Effector CD8-positive, alpha-beta T cell (primary cell): Measurements from ENCODE around the gene MARVELD2.
"Not testable (repeated sequence)": the region's sequence is repeated elsewhere in the genome, so short reads cannot be mapped to it uniquely, and the experiment has no call there.

ENCODE experiments used
- DNase-seq: peaks from one replicate; lab custom pipeline; 2025; lab: John Stamatoyannopoulos, UW

The MARVELD2 gene

DNA sequence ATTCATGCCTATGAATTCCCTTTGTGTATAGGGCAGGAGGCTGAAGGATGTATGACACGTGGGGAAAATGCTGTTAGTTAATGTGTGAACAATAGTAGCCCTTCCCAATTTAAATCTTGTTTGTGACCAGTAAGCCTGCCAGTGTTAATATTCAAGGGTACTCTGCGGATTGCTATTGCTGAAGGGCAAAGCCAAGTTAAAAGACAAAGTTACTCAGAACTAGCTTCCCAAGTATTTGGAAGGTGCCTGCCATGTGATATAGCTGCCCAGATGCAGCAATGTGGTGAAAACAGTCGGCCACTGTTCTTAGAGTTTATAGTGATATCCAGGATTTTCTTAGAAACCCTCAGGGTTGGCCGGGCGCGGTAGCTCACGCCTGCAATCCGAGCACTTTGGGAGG is 34.6 kb downstream of the MARVELD2 start:
- DNase-seq = no peak

DNA sequence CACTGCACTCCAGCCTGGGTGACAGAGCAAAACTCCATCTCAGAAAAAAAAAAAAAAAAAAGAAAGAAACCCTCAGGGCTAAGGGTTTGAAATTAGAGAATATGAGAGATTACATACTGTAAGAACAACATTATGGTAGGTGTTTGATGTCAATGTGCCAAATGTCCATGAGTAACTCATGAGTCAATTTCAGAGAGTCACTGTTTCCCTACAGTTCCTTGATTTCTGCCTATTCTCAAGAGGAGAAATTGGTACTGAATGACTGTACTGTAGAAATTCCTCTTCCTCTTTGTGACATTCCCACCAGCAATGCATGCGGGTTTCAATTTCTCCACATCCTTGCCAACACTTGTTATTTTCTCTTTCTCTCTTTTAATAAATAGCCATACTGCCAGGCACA is 35.2 kb downstream of the MARVELD2 start:
- DNase-seq = no peak

DNA sequence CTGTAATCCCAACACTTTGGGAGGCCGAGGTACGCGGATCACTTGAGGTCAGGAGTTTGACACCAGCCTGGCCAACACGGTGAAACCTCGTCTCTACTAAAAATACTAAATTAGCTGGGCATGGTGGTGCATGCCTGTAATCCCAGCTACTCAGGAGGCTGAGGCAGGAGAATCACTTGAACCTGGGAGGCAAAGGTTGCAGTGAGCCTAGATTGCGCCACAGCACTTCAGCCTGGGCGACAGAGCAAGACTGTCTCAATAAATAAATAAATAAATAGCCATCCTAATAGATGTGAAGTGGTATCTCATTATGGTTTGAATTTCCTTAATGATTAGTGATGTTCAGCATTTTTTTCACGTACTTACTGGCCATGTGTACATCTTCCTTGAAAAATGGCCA is 35.6 kb downstream of the MARVELD2 start:
- not testable (repeated sequence) for DNase-seq

DNA sequence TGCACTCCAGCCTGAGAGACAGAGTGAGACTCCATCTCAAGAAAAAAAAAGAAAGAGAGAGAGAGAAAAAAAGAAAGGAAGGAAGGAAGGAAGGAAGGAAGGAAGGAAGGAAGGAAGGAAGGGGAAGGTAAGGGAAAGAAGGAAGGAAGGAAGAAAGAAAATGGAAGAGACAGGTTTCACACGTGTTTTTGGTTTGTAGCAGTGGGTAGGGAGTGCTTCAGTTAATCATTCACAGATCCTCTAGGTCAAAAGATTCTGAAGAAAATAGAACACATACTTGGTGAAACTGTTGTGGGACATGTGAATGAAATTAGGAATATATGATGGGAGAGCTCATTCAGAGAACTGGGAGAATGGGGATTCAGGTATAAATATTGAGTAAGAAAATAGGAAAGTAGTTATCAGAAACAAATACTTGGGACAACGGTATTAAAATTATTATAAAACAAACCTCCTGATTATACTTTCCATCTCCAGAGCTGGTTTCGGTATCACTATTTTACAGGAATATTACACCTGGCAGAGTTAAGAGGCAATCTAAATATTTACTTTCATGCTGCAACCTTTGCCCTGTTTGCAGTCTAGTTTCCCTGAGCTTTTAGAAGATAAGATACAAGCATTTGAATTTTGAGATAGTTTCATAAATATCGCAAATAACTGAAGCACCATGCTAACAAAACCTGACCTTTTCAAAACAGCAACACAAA is 37.2 kb downstream of the MARVELD2 start:
- no peak for DNase-seq

DNA sequence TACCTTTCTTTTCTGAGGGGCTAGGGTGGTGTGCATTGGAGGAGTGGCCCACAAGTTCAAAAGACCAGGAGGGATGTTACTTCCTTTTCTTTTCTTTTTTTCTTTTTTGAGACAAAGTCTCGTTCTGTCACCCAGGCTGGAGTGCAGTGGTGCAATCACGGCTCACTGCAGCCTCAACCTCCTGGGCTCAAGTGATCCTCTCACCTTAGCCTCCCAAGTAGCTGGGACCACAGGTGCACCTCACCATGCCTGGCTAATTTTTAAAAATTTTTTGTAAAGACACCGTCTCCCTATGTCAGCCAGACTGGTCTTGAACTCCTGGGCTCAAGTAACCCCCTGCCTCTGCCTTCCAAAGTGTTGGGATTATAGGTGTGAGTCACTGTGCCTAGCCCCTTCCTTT is 38.6 kb downstream of the MARVELD2 start:
- DNase-seq = not testable (repeated sequence)

- no peak for DNase-seq
These were observed 39.7 kb downstream of the MARVELD2 start for GRCh38 chr5:69454460-69455249.

DNA sequence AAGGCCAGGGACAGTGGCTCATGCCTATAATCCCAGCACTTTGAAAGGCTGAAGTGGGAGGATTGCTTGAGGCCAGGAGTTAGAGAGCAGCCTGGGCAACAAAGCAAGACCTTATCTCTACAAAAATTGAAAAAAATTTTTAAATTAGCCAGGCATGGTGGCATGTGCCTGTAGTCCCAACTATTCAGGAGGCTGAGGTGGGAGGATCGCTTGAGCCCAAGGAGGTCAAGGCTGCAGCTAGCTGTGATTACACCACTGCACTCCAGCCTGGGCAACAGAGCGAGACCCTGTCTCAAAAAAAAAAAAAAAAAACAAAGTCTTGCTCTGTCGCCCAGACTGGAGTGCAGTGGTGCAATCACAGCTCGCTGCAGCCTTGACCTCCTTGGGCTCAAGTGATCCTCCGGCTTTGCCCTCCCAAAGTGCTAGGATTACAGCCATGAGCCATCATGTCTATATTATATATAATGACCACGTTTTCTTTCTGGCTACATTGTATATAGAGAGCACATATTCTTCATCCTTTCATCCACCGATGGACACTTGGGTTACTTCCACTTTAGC is 40.6 kb downstream of the MARVELD2 start:
- DNase-seq = not testable (repeated sequence)

GRCh38 chr5:69462170-69462569 is 47.3 kb downstream of the MARVELD2 start:
- no peak for DNase-seq

DNA sequence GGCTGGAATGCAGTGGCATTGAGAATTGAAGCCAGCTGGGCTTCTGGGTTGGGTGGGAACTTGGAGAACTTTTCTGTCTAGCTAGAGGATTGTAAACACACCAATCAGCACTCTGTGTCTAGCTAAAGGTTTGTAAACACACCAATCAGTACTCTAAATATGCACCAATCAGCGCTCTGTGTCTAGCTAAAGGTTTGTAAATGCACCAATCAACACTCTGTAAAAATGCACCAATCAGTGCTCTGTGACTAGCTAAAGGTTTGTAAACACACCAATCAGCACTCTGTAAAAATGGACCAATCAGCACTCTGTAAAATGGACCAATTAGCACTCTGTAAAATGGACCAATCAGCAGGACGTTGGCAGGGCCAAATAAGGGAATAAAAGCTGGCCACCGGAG is 51.5 kb downstream of the MARVELD2 start:
- not testable (repeated sequence) for DNase-seq

DNA sequence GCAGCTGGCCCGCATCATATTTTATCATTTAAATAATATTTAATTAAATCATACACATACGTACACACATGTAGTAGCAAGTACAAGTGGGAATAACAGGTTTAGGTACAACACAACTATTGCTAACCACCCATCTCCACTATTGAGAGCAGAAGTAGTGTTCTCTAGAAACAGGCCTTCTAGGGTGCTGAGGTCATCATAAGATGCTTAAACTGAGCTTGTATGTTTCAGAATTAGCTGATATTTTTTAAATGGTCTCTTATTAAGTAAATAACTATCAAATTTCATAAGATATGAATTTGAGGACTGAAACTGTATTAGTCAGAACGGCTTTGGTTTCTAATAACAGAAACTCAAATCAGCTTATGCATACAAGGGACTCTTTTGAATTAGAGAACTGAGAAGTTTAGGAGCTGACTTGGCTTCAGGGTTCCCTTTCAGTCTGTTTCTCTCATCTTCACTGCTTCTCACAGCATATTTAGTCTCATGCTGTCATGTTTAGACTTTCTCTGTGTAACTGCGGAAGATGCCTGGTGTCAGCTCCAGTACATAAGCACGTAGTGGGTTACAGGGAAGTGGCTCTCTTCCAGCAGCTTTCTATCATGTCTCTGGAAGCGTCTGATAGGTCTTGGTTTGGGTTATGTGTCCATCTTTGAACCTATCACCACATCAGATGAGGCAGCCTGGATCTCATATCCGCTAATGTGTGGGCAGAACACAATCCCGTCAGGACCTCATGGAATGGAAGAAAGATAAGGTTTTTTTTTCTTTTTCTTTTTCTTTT is 52.7 kb downstream of the MARVELD2 start:
- DNase-seq = no peak

- no peak for DNase-seq
These were observed 53.7 kb downstream of the MARVELD2 start for GRCh38 chr5:69468631-69469030.

DNA sequence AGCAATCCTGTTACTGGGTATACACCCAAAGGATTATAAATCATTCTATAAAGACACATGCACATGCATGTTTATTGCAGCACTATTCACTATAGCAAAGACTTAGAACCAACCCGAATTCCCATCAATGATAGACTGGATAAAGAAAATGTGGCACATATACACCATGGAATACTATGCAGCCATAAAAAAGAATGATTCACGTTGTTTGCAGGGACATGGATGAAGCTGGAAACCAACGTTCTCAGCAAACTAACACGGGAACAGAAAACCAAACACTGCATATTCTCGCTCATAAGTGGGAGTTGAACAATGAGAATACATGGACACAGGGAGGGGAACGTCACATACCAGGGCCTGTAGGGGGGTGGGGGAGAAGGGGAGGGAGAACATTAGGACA is 56.6 kb downstream of the MARVELD2 start:
- not testable (repeated sequence) for DNase-seq

GRCh38 chr5:69472535-69473143 is 57.7 kb downstream of the MARVELD2 start:
- DNase-seq = not testable (repeated sequence)

DNA sequence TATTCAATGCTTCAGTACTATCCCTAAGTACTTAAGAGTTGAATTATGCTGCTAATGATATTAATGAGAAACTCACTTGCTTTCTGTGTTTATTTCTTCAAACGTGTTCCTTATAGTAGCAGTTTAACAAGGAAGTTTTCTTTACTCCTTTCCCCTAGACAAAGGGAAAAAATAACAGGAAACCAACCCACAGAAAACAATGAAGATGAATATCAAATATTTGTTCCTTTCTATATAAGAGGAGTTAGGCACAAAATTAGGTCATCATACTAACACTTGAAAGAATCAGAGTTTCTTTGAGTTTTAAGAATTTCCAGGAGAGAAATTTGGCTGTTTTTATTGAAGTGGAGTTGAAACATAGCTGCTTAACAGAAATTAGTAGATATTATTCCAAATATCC is 62.3 kb downstream of the MARVELD2 start:
- DNase-seq = no peak

DNA sequence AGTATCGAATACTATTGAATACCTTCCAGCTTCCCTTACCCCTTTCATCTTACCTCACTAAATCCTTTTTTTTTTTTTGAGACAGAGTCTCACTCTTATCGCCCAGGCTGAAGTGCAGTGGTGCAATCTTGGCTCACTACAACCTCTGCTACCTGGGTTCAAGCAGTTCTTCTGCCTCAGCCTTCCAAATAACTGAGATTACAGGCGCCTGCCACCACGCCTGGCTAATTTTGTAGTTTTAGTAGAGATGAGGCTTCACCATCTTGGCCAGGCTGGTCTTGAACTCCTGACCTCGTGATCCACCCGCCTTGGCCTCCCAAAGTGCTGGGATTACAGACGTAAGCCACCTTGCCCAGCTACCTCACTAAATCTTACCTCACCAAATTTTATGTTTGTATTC is 63.4 kb downstream of the MARVELD2 start:
- DNase-seq = not testable (repeated sequence)

GRCh38 chr5:69484891-69485290 is 70.0 kb downstream of the MARVELD2 start:
- DNase-seq = no peak

DNA sequence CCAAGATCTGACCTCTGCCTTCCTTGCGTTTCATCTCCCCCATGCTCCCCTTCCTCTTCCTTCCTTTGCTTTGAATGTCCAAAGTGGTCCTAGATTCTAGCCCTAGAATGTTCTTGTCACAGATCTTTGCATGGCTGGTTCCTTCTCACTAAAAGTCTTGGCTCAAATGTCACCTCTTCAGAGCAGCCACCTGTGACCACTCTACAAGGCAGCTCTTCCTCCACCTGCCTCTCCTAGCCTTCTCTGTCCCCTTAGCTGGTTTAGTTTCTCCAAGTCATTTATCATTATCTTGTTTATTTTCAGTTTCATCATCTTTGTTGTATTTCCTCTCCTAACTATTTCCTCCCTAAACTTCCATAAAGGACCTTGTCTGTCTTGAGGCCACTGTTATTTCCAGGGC is 70.6 kb downstream of the MARVELD2 start:
- no peak for DNase-seq

DNA sequence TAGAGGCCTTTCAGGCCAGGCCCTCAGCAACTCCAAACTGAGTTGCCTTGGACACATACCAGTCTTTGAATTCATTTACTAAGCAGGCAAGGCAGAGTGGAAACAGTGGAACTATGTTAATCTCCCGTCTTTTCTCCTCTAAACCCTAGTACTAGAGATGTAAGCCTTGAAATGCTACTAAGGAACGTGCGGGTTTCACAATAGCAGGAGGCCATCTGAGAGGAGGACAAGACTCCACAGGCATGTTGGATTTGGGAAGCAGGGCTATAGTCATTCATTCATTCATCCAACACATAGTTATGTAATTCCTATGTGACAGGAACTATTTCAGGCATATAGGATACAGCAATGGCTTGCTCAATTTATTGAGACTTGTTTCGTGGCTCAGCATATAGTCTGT is 74.3 kb downstream of the MARVELD2 start:
- no peak for DNase-seq

GRCh38 chr5:69491027-69491426 is 76.1 kb downstream of the MARVELD2 start:
- DNase-seq = no peak

DNA sequence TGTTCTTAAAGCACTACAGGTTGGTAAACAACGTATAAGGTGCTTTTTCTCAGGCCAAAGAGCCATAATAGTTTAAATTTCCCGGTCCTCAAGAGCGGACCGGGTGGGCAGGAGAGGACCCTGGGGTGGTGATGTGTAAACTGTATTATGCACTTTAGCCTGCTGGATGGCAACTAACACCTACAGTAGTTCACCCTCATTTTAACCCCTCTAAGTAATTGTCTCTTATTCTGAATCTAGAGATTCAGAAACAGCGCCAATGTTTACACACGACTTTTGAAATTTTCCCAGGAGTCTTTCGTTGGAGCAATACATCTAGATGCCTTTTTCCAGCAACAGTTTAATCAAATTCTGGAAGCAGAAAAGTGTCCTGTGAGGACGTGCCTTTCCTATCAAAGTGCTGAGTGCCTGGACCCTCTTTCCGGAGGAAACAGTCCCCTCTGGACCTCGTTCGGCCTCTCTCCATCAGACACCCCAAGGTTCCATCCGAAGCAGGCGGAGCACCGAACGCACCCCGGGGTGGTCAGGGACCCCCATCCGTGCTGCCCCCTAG is 77.0 kb downstream of the MARVELD2 start:
- no peak for DNase-seq

- no peak for DNase-seq
These were observed 77.5 kb downstream of the MARVELD2 start, which contains the start of gene OCLN for GRCh38 chr5:69492391-69492922. Gene OCLN (plus strand): TSS chr5:69492790. CDS start chr5:69504245, 11,455 bp downstream.
